Muscle layer of duodenum (tissue), 2 donors: ENCODE measurements around the gene PCNX1.

ENCODE experiments used
- H3K27ac ChIP-seq: one replicate; pipeline ENCODE4 v1.7.0; 2013; ENCODE audit warnings: mild to moderate bottlenecking, low read length
- H3K27me3 ChIP-seq: one replicate; pipeline ENCODE4 v1.7.0; 2013; ENCODE audit warnings: low read depth, mild to moderate bottlenecking, control low read depth, low read length
- H3K36me3 ChIP-seq, 2 donors: one replicate each; pipeline ENCODE4 v1.7.0; 2013; ENCODE audit warnings: low read length in 2 of 2, control low read depth in 1 of 2, mild to moderate bottlenecking in 1 of 2; ENCODE audit not compliant: insufficient read depth in 2 of 2, control insufficient read depth in 1 of 2
- H3K4me1 ChIP-seq, 2 donors: one replicate each; pipeline ENCODE4 v1.7.0; 2013; ENCODE audit warnings: low read length in 2 of 2, mild to moderate bottlenecking in 2 of 2, control low read depth in 1 of 2, moderate library complexity in 1 of 2; ENCODE audit not compliant: insufficient read depth in 2 of 2, control insufficient read depth in 1 of 2
- H3K4me3 ChIP-seq, 2 donors: one replicate each; pipeline ENCODE4 v1.7.0; 2013; ENCODE audit warnings: low read length in 2 of 2, low read depth in 1 of 2, mild to moderate bottlenecking in 1 of 2
- H3K9me3 ChIP-seq, 2 donors: one replicate each; pipeline ENCODE4 v1.7.0; 2013; ENCODE audit warnings: low read length in 2 of 2, control low read depth in 1 of 2, mild to moderate bottlenecking in 1 of 2; ENCODE audit not compliant: control insufficient read depth in 1 of 2
- donor health status: healthy.

The PCNX1 gene

GRCh38 chr14:70881549-70882177, 25.6 kb upstream of the PCNX1 start:
- no peak overlapping the region for H3K27ac ChIP-seq

GRCh38 chr14:70882776-70883492, 24.3 kb upstream of the PCNX1 start:
- peaks cover 0 to 11% of the 10 kb centered on the region in 2 donors for H3K4me1 ChIP-seq
- H3K27ac ChIP-seq: peak overlapping the region; percentile 27
- no peaks in the 10 kb centered on the region for H3K27me3 ChIP-seq

More at GRCh38 chr14:70881549-70882177, 25.6 kb upstream of the PCNX1 start:
- Histone ChIP-seq H3K4me1 (peaks cover 0 to 7% of the 10 kb centered on the region in 2 donors), H3K4me3 (no peak overlapping the region), H3K27me3 (no peaks in the 10 kb centered on the region), H3K36me3 (no peaks in the 10 kb centered on the region), H3K9me3 (no peaks in the 10 kb centered on the region)

GRCh38 chr14:70884595-70885342, 22.5 kb upstream of the PCNX1 start:
- no peaks in the 10 kb centered on the region for H3K27me3 ChIP-seq
- H3K9me3 ChIP-seq: no peaks in the 10 kb centered on the region
- peaks cover 4 to 14% of the 10 kb centered on the region in 2 donors for H3K4me1 ChIP-seq
- H3K4me3 ChIP-seq: no peak overlapping the region
- no peaks in the 10 kb centered on the region for H3K36me3 ChIP-seq
- H3K27ac ChIP-seq: no peak overlapping the region

More at GRCh38 chr14:70882776-70883492, 24.3 kb upstream of the PCNX1 start:
- no peaks in the 10 kb centered on the region for H3K36me3 ChIP-seq
- H3K9me3 ChIP-seq: no peaks in the 10 kb centered on the region
- H3K4me3 ChIP-seq: no peak overlapping the region

GRCh38 chr14:70885343-70886022, 21.8 kb upstream of the PCNX1 start:
- H3K4me1 ChIP-seq: peaks cover 4 to 14% of the 10 kb centered on the region in 2 donors
- no peaks in the 10 kb centered on the region for H3K9me3 ChIP-seq
- peak overlapping the region; percentile 84 for H3K27ac ChIP-seq

GRCh38 chr14:70886421-70887206, 20.6 kb upstream of the PCNX1 start:
- H3K36me3 ChIP-seq: no peaks in the 10 kb centered on the region
- H3K9me3 ChIP-seq: no peaks in the 10 kb centered on the region
- peak overlapping the region; percentile 6 to 26 for H3K4me3 ChIP-seq
- no peaks in the 10 kb centered on the region for H3K27me3 ChIP-seq
- peaks cover 4 to 14% of the 10 kb centered on the region in 2 donors for H3K4me1 ChIP-seq
- peak overlapping the region; percentile 84 for H3K27ac ChIP-seq

More at GRCh38 chr14:70885343-70886022, 21.8 kb upstream of the PCNX1 start:
- Histone ChIP-seq H3K36me3 (no peaks in the 10 kb centered on the region), H3K27me3 (no peaks in the 10 kb centered on the region), H3K4me3 (no peak overlapping the region)

GRCh38 chr14:70887207-70887681, 20.0 kb upstream of the PCNX1 start:
- Histone ChIP-seq H3K27me3 (no peaks in the 10 kb centered on the region), H3K9me3 (no peaks in the 10 kb centered on the region), H3K4me1 (peaks cover 4 to 14% of the 10 kb centered on the region in 2 donors), H3K36me3 (no peaks in the 10 kb centered on the region), H3K27ac (peak overlapping the region; percentile 84), H3K4me3 (peak overlapping the region; percentile 6 to 26)

- H3K27ac ChIP-seq: peak overlapping the region; percentile 84
- H3K36me3 ChIP-seq: no peaks in the 10 kb centered on the region
- H3K4me3 ChIP-seq: no peak overlapping the region
- no peaks in the 10 kb centered on the region for H3K9me3 ChIP-seq
- H3K4me1 ChIP-seq: peaks cover 4 to 14% of the 10 kb centered on the region in 2 donors
- no peaks in the 10 kb centered on the region for H3K27me3 ChIP-seq
Measured at GRCh38 chr14:70887737-70888499, 19.3 kb upstream of the PCNX1 start.

- Histone ChIP-seq H3K4me3 (no peak overlapping the region), H3K27me3 (no peaks in the 10 kb centered on the region), H3K4me1 (peaks cover 4 to 11% of the 10 kb centered on the region in 2 donors), H3K36me3 (no peaks in the 10 kb centered on the region), H3K9me3 (no peaks in the 10 kb centered on the region), H3K27ac (peak overlapping the region; percentile 33)
Measured at GRCh38 chr14:70888681-70889175, 18.5 kb upstream of the PCNX1 start.

GRCh38 chr14:70889555-70889954, 17.7 kb upstream of the PCNX1 start:
- Histone ChIP-seq H3K27ac (no peak overlapping the region), H3K4me3 (no peak overlapping the region), H3K4me1 (peaks cover 4 to 11% of the 10 kb centered on the region in 2 donors), H3K27me3 (no peaks in the 10 kb centered on the region), H3K9me3 (no peaks in the 10 kb centered on the region), H3K36me3 (no peaks in the 10 kb centered on the region)
